Gastrocnemius medialis (tissue), 4 donors: ENCODE measurements around the gene TSPAN10. TPM values are rescaled to one million over a fixed set of nuclear protein-coding genes. Genes with fewer than 3 reads are reported as not detected.
"Not testable (repeated sequence)": the region's sequence is repeated elsewhere in the genome, so short reads cannot be mapped to it uniquely, and the experiment has no call there.

ENCODE experiments used
- ATAC-seq, 2 donors: fragments of 150-250 bp; one replicate each; pipeline ENCODE4 v1.9.1; 2016
- DNase-seq, 2 donors: peaks; one replicate each; pipeline ENCODE4 v3.0.0-alpha.2; 2019
- H3K27ac ChIP-seq, 4 donors: fragments of 200-600 bp; sonication (generic); 1 replicate in 1 of 4; 2 replicates in 3 of 4; pipeline ENCODE4 v1.5.1; 2016 to 2018; ENCODE audit warnings: mild to moderate bottlenecking in 2 of 4, moderate library complexity in 1 of 4
- H3K27me3 ChIP-seq, 3 donors: fragments of 200-600 bp; sonication (generic) in 2 of 3; 1 replicate in 1 of 3; 2 replicates in 2 of 3; pipeline versions ENCODE4 v1.5.1 to v1.6.0; 2016 to 2019; ENCODE audit warnings: mild to moderate bottlenecking in 1 of 3, moderate library complexity in 1 of 3
- H3K36me3 ChIP-seq, 2 donors: fragments of 200-600 bp; sonication (generic) in 1 of 2; one replicate each; pipeline ENCODE4 v1.5.1; 2017 to 2018
- H3K4me1 ChIP-seq, 2 donors: fragments of 200-600 bp; sonication (generic) in 1 of 2; one replicate each; pipeline ENCODE4 v1.5.1; 2016 to 2017; ENCODE audit warnings: mild to moderate bottlenecking in 2 of 2
- H3K4me3 ChIP-seq, 4 donors: fragments of 200-600 bp; sonication (generic) in 3 of 4; 1 replicate in 1 of 4; 2 replicates in 3 of 4; pipeline ENCODE4 v1.5.1; 2016 to 2019; ENCODE audit warnings: mild to moderate bottlenecking in 2 of 4
- H3K9me3 ChIP-seq, 3 donors: fragments of 200-600 bp; sonication (generic) in 2 of 3; 1 replicate in 1 of 3; 2 replicates in 2 of 3; pipeline ENCODE4 v1.5.1; 2016 to 2019
- POLR2A ChIP-seq, 2 donors: fragments of 450-650 bp; IDR thresholded peaks; one replicate each; pipeline ENCODE4 v1.6.1; 2017; ENCODE audit warnings: antibody characterized with exemption in 2 of 2, mild to moderate bottlenecking in 2 of 2, moderate library complexity in 2 of 2
- in situ Hi-C, 4 donors: fragments of 200-750 bp; cut with MboI; loops; one replicate each; pipeline versions ENCODE4 v1.15.0 to v1.8.0; 2017; ENCODE audit warnings: low sequenced_read_pairs in 4 of 4
- intact Hi-C: fragments of 100-400 bp; cut with DNase I; formaldehyde crosslinking; loops from one replicate; pipeline ENCODE4 v1.15.1; 2023; ENCODE audit warnings: low total_unique reads
- total RNA-seq, 4 donors: library from RNA; depleted of rRNA; stranded (reverse); fragments of >200 nt; gene quantifications; one replicate each; pipeline versions ENCODE4 v1.1.0 to v1.2.3, GENCODE V29; 2016
- TF ChIP-seq, protein P1 (sequence below), 5 experiments: fragments of 450-650 bp in 3 of 5; fragments of 200-600 bp in 2 of 5; sonication (generic) in 2 of 5; IDR thresholded peaks in 4 of 5; conservative IDR thresholded peaks in 1 of 5; 1 replicate in 4 of 5; 2 replicates in 1 of 5; pipeline ENCODE4 v1.5.1; 2016 to 2019; ENCODE audit warnings: antibody characterized with exemption in 5 of 5, mild to moderate bottlenecking in 3 of 5, moderate library complexity in 3 of 5

The TSPAN10 gene
- total RNA-seq, 4 donors from 2014 or later, result 0.22 to 0.26 TPM; not detected in 2

- no peak overlapping the region for H3K4me3 ChIP-seq
- H3K36me3 ChIP-seq, result peaks cover 0 to 58% of the 10 kb centered on the region in 2 donors
- intact Hi-C loops, result no loop called here
- DNase-seq, result no peak
- no peak overlapping the region for H3K27ac ChIP-seq
- no peak for TF ChIP-seq POLR2A (IDR thresholded peaks at IDR 0.05)
- TF ChIP-seq, protein P1, sequence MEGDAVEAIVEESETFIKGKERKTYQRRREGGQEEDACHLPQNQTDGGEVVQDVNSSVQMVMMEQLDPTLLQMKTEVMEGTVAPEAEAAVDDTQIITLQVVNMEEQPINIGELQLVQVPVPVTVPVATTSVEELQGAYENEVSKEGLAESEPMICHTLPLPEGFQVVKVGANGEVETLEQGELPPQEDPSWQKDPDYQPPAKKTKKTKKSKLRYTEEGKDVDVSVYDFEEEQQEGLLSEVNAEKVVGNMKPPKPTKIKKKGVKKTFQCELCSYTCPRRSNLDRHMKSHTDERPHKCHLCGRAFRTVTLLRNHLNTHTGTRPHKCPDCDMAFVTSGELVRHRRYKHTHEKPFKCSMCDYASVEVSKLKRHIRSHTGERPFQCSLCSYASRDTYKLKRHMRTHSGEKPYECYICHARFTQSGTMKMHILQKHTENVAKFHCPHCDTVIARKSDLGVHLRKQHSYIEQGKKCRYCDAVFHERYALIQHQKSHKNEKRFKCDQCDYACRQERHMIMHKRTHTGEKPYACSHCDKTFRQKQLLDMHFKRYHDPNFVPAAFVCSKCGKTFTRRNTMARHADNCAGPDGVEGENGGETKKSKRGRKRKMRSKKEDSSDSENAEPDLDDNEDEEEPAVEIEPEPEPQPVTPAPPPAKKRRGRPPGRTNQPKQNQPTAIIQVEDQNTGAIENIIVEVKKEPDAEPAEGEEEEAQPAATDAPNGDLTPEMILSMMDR (IDR thresholded peaks at IDR 0.05 in 4 of 5, conservative IDR thresholded peaks at IDR 0.05 in 1 of 5), result no peak
- ATAC-seq, result no peak
- in situ Hi-C loops, result no loop called here
- no peaks in the 10 kb centered on the region for H3K9me3 ChIP-seq
- no peaks in the 10 kb centered on the region for H3K27me3 ChIP-seq
- no peaks in the 10 kb centered on the region for H3K4me1 ChIP-seq
Measured at GRCh38 chr17:81673561-81674258, 36.7 kb downstream of the TSPAN10 start.

DNA sequence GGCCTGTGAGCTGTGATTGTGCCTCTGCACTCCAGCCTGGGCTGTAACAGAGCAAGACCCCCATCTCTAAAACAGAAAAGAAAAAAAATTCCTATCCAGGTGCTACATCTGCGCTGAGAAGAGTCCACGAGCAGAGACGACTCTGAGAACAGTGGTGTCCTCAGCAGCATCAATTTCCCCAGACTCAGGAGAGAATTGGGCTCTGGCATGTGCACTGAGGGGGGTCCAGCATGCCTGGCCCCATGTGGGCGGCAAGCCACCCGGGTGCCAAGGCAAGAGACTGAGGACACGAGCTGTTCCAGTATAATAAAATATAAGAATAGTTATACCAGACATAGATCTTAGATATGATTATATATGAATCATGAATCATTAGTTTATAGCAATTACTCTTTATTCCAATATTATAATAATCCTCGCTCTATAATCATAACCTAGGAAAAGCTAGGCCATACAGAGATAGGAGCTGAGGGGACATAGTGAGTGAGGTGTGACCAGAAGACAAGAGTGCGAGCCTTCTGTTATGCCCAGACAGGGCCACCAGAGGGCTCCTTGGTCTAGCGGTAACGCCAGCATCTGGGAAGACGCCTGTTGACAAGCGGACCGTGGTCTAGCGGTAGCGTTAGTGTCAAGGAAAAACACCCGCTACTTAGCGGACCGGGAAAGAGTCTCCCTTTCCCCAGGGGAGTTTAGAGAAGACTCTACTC is 38.7 kb downstream of the TSPAN10 start:
- H3K9me3 ChIP-seq, ATAC-seq, in situ Hi-C loops, H3K4me3 ChIP-seq, H3K4me1 ChIP-seq, H3K27me3 ChIP-seq, H3K27ac ChIP-seq: not testable (repeated sequence)
- H3K36me3 ChIP-seq, result peaks cover 0 to 38% of the 10 kb centered on the region in 2 donors
- TF ChIP-seq, protein P1 (IDR thresholded peaks at IDR 0.05 in 4 of 5, conservative IDR thresholded peaks at IDR 0.05 in 1 of 5), result peak; percentile 48 to 67 (median 62)
- peak in 1 of 2 donors; percentile 39 for DNase-seq
- intact Hi-C loops, result loop anchor here (5.0 kb wide), 1 partner anchor 37 kb away; the partner anchor contains the start of gene SLC25A10

DNA sequence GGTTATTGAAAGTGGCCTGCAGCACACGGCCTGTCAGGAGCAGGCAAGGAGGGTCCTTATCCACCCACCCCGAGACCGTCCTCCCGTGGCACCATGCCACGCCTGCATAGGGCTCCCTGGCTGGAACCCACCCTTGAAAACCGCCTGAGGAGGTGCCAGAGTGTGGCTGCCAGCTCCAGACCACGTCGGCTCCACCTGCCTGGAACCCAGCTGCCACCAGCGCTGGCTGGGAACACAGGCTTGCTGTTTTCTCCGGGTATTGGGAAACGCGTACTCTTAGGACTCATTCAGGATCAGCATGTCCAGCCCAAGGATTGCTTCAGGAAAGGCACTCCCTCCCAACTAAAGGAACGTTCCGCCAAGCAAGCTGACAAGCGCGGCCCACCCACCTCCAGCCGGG is 39.9 kb downstream of the TSPAN10 start:
- no peak for TF ChIP-seq POLR2A (IDR thresholded peaks at IDR 0.05)
- TF ChIP-seq, protein P1 (IDR thresholded peaks at IDR 0.05 in 4 of 5, conservative IDR thresholded peaks at IDR 0.05 in 1 of 5), result no peak
- Histone ChIP-seq H3K4me3 (no peak overlapping the region), H3K27me3 (no peaks in the 10 kb centered on the region), H3K27ac (no peak overlapping the region), H3K4me1 (no peaks in the 10 kb centered on the region), H3K9me3 (no peaks in the 10 kb centered on the region), H3K36me3 (peaks cover 0 to 26% of the 10 kb centered on the region in 2 donors)
- intact Hi-C loops (loop anchor here (5.0 kb wide), 1 partner anchor 35 kb away; the partner anchor contains the start of gene SLC25A10), in situ Hi-C loops (no loop called here)
- DNase-seq (peak in 1 of 2 donors; percentile 39), ATAC-seq (peak in 1 of 2 donors; percentile 64)

GRCh38 chr17:81680150-81680549 is 43.2 kb downstream of the TSPAN10 start:
- Histone ChIP-seq H3K36me3 (no peaks in the 10 kb centered on the region), H3K27me3 (no peaks in the 10 kb centered on the region), H3K9me3 (no peaks in the 10 kb centered on the region), H3K4me1 (peaks cover 16 to 20% of the 10 kb centered on the region in 2 donors), H3K4me3 (no peak overlapping the region), H3K27ac (no peak overlapping the region)
- no peak for DNase-seq
- intact Hi-C loops, result no loop called here
- no peak for ATAC-seq
- in situ Hi-C loops, result no loop called here
- no peak for TF ChIP-seq POLR2A (IDR thresholded peaks at IDR 0.05)
- TF ChIP-seq, protein P1 (IDR thresholded peaks at IDR 0.05 in 4 of 5, conservative IDR thresholded peaks at IDR 0.05 in 1 of 5), result no peak
